Right lobe of liver (tissue), 4 donors: ENCODE data around the gene PIK3R3.

ENCODE experiments used
- POLR2A ChIP-seq: fragments of 450-650 bp; IDR thresholded peaks from one replicate; pipeline ENCODE4 v1.6.1; 2017; ENCODE audit warnings: antibody characterized with exemption, mild to moderate bottlenecking
- TF ChIP-seq, protein P1 (sequence below), 4 donors: fragments of 200-600 bp in 3 of 4; fragments of 450-650 bp in 1 of 4; IDR thresholded peaks; one replicate each; pipeline versions ENCODE4 v1.5.1 to v1.8.0; 2016 to 2022; ENCODE audit warnings: antibody characterized with exemption in 4 of 4, mild to moderate bottlenecking in 2 of 4
- donor health status: DM: no; HTN: no; CAD: no.
- donor health status: DM: no; HTN: no; CAD: no.
- donor health status: DM: no; HTN: yes; CAD: no.

DNA sequence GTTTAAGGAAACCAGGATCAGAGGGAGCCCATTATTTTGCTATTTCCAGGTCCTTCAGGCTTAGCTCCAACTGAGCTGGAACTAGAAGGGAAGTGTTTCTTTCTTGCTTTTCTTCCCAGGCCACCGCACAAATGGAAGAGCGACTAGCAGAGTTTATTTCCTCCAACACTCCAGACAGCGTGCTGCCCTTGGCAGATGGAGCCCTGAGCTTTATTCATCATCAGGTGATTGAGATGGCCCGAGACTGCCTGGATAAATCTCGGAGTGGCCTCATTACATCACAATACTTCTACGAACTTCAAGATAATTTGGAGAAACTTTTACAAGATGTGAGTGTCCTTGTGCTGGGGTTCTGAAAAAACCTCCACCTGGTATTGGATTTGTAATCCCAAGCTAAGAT, 121.8 kb downstream of the PIK3R3 start:
- TF ChIP-seq POLR2A: no peak
- TF ChIP-seq, protein P1, sequence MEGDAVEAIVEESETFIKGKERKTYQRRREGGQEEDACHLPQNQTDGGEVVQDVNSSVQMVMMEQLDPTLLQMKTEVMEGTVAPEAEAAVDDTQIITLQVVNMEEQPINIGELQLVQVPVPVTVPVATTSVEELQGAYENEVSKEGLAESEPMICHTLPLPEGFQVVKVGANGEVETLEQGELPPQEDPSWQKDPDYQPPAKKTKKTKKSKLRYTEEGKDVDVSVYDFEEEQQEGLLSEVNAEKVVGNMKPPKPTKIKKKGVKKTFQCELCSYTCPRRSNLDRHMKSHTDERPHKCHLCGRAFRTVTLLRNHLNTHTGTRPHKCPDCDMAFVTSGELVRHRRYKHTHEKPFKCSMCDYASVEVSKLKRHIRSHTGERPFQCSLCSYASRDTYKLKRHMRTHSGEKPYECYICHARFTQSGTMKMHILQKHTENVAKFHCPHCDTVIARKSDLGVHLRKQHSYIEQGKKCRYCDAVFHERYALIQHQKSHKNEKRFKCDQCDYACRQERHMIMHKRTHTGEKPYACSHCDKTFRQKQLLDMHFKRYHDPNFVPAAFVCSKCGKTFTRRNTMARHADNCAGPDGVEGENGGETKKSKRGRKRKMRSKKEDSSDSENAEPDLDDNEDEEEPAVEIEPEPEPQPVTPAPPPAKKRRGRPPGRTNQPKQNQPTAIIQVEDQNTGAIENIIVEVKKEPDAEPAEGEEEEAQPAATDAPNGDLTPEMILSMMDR (IDR thresholded peaks at IDR 0.05): no peak
